ENCODE measurements around the gene GTPBP4. TPM values are rescaled to one million over a fixed set of nuclear protein-coding genes. Genes with fewer than 3 reads are reported as not detected.

Gene GTPBP4
- total RNA-seq, 1 donor from 2014 or later = 202 TPM

DNA sequence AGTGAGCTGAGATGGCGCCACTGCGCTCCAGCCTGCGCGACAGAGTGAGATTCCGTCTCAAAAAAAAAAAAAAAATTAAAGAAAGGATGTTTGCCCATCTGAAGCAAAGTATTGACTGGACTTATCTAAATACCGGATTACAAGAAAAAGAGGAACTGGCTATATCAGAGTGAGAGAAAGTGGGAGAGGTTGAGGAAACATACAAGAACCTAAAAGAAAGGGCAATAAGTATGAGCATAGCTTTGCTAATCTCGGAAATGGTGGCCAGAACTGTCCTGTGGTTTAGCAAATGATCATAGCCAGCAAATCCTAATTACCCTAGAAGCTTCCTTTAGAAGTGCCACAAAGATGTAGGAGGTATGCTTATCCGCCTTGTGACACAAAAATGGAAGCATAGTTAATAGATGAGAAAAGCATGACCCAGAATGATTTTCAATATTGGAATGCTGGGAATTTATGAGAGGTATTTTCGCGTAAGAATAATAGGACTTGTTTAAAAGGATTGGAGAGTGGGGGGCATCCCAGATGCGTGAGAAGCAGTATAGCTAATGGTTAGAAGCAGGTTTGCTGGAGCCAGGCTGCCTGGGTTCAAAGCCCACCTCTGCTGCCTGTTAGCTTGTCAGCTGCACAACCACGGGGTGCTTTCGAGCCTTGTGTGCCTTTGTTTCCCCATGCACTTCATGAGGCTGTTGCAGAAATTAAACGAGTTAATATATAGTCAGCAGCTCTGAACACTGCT, 1.2 kb upstream of the GTPBP4 start:
- Mint-ChIP-seq H3K4me3 (peak overlapping the region; percentile 97), H3K27me3 (ENCODE audit: insufficient read depth) (no peaks in the 10 kb centered on the region), H3K4me1 (ENCODE audit: low read depth) (peaks cover 35% of the 10 kb centered on the region), H3K27ac (peak overlapping the region; percentile 99), H3K9me3 (no peaks in the 10 kb centered on the region), H3K36me3 (ENCODE audit: low read depth) (peaks cover 26% of the 10 kb centered on the region)
- DNase-seq (ENCODE audit: low spot score) = no peak
- intact Hi-C loops (cut with micrococcal nuclease) = loop anchor here (5.0 kb wide), 1 partner anchor 475 kb away; no protein-coding TSS in a partner anchor

GRCh38 chr10:987620-987869, 689 bp upstream of the GTPBP4 start:
- intact Hi-C loops (cut with micrococcal nuclease) = loop anchor here (5.0 kb wide), 1 partner anchor 475 kb away; no protein-coding TSS in a partner anchor
- peaks cover 35% of the 10 kb centered on the region for H3K4me1 Mint-ChIP-seq (ENCODE audit: low read depth)
- no peaks in the 10 kb centered on the region for H3K27me3 Mint-ChIP-seq (ENCODE audit: insufficient read depth)
- peak overlapping the region; percentile 99 for H3K27ac Mint-ChIP-seq
- peak overlapping the region; percentile 97 for H3K4me3 Mint-ChIP-seq
- no peak for DNase-seq (ENCODE audit: low spot score)
- H3K36me3 Mint-ChIP-seq (ENCODE audit: low read depth) = peaks cover 29% of the 10 kb centered on the region
- no peaks in the 10 kb centered on the region for H3K9me3 Mint-ChIP-seq

DNA sequence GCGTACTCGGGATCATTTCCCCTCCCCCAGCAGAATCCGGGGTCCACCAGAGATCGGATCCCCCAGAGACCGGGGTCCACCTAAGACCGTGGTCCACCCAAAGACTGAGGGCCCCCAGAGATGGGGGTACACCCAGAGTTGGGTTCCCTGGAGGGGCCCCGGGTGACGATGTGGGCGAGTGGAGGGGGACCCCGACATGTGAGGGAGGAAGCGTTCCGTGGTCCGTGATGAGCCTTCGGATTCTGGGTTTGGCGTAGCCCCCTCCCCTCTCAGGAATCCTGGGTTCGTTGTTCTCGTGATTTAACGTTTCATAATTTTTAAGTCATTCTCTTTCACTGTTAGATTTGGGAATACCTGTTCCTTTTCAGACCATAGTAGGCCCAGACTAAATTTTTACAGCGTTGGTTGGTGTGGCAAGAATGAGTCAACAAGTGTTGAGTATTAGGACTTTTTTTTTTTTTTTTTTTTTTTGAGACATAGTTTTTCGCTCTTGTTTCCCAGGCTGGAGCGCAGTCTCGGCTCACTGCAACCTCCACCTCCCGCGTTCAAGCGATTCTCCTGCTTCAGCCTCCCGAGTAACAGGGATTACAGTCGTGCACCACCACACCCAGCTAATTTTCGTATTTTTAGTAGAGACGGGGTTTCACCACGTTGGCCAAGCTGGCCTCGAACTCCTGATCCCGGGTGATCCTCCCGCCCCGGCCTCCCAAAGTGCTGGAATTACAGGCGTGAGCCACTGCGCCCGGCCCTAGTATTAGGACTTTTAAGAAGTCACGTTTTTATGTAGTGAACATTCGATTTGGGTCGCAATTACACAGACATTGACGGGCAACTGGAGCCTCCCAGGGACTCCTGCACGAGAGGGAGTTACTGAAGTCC, 672 bp downstream of the GTPBP4 start:
- H3K36me3 Mint-ChIP-seq (ENCODE audit: low read depth) = peaks cover 37% of the 10 kb centered on the region
- intact Hi-C loops (cut with micrococcal nuclease) = loop anchor here (1.0 to 5.0 kb wide), 5 partner anchors 21 to 477 kb away; partner anchors contain the start of genes IDI1, LARP4B and WDR37
- H3K4me3 Mint-ChIP-seq = peak overlapping the region; percentile 97

DNA sequence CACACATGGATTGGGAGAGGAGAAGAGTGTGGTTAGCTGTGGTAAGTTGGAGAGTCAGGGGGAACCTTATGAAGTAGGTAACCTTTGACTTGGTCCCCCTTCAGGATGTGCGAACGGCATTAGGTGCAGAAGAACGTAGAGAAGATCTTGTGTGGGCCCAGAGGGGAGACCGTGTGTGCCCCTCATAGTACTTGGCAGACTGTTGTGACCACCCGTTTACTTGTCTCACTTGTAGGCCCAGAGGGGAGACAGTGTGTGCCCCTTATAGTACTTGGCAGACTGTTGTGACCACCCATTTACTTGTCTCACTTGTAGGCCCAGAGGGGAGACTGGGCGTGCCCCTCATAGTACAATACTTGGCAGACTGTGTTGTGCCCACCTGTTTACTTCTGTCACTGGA, 2.6 kb downstream of the GTPBP4 start:
- Mint-ChIP-seq H3K9me3 (no peaks in the 10 kb centered on the region), H3K4me1 (ENCODE audit: low read depth) (peaks cover 43% of the 10 kb centered on the region), H3K27me3 (ENCODE audit: insufficient read depth) (no peaks in the 10 kb centered on the region), H3K36me3 (ENCODE audit: low read depth) (peaks cover 56% of the 10 kb centered on the region), H3K4me3 (peak overlapping the region; percentile 66), H3K27ac (peak overlapping the region; percentile 99)
- DNase-seq (ENCODE audit: low spot score) = no peak
- intact Hi-C loops (cut with micrococcal nuclease) = no loop called here

More for the DNA sequence above, 672 bp downstream of the GTPBP4 start:
- H3K4me1 Mint-ChIP-seq (ENCODE audit: low read depth) = peaks cover 35% of the 10 kb centered on the region
- H3K27me3 Mint-ChIP-seq (ENCODE audit: insufficient read depth) = no peaks in the 10 kb centered on the region
- H3K27ac Mint-ChIP-seq = peak overlapping the region; percentile 99
- DNase-seq (ENCODE audit: low spot score) = no peak
- H3K9me3 Mint-ChIP-seq = no peaks in the 10 kb centered on the region

- H3K4me1 Mint-ChIP-seq (ENCODE audit: low read depth) = peaks cover 33% of the 10 kb centered on the region
- no peak for DNase-seq (ENCODE audit: low spot score)
- H3K27me3 Mint-ChIP-seq (ENCODE audit: insufficient read depth) = no peaks in the 10 kb centered on the region
- peak overlapping the region; percentile 7 for H3K4me3 Mint-ChIP-seq
- H3K36me3 Mint-ChIP-seq (ENCODE audit: low read depth) = peaks cover 68% of the 10 kb centered on the region
- intact Hi-C loops (cut with micrococcal nuclease) = no loop called here
- no peak overlapping the region for H3K27ac Mint-ChIP-seq
- H3K9me3 Mint-ChIP-seq = no peaks in the 10 kb centered on the region
Observed at GRCh38 chr10:992467-992866, 4.2 kb downstream of the GTPBP4 start.

DNA sequence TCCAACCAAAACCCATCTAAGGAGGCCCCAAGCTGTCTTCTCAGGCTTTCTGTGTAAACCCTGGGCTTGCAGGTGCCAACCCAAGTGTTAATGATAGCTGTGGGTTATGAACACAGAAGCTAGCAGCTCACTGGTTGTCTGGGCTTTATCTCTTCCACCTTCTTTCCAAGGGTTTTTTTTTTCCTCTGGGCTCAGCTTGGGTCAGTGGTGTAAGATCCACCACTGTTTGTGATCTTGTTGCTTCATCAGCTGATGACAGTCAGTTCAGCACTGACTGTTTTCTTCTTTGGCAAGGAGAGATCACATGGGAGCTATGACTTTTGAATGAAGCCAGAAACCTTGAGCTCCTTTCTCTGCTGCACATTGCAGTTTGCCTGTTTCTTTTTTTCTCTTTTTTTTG, 4.6 kb downstream of the GTPBP4 start:
- peaks cover 72% of the 10 kb centered on the region for H3K36me3 Mint-ChIP-seq (ENCODE audit: low read depth)
- H3K27me3 Mint-ChIP-seq (ENCODE audit: insufficient read depth) = no peaks in the 10 kb centered on the region
- H3K4me3 Mint-ChIP-seq = no peak overlapping the region
- intact Hi-C loops (cut with micrococcal nuclease) = loop anchor here (1.0 kb wide), 1 partner anchor 17 kb away; no protein-coding TSS in a partner anchor
- peaks cover 30% of the 10 kb centered on the region for H3K4me1 Mint-ChIP-seq (ENCODE audit: low read depth)
- peak overlapping the region; percentile 74 for H3K27ac Mint-ChIP-seq
- DNase-seq (ENCODE audit: low spot score) = no peak
- H3K9me3 Mint-ChIP-seq = no peaks in the 10 kb centered on the region

DNA sequence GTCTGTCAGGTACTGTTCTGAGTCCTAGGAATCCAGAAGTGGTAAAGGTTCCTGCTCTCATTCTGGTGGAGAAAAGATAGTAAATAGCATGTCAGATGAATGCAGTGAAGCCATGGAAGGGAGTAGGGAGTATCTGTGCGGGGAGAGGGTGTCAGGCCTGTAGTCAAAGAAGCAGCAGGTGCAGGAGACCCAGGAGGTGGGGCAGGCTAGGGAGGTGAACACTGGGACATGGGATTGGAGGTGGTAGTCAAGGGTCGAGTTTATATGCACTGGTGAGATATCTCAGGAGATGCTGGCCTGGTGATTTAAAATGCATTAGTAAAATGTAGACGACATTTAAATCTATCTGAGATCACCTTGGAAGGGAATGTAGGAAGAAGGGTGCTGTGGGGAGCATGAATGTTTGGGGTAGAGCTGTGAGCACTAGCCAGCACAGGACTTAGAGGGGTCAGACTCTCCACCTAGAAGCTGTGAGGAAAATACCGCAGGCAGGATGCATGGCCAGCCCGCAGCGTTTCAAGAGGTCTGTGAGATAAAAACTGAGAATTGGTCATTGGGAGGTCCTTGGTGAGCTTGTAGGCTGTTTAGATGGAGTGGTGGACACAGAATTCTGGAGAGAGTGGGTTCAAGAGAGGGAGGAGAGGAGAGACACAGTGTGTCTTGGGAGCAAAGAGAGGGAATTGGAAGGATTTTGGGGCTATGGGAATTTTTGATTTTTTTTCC, 6.8 kb downstream of the GTPBP4 start:
- peak overlapping the region; percentile 30 for H3K27ac Mint-ChIP-seq
- intact Hi-C loops (cut with micrococcal nuclease) = no loop called here

GRCh38 chr10:995559-995926, 7.3 kb downstream of the GTPBP4 start:
- intact Hi-C loops (cut with micrococcal nuclease) = no loop called here
- H3K4me1 Mint-ChIP-seq (ENCODE audit: low read depth) = peaks cover 17% of the 10 kb centered on the region
- H3K27ac Mint-ChIP-seq = peak overlapping the region; percentile 30
- no peaks in the 10 kb centered on the region for H3K9me3 Mint-ChIP-seq
- peaks cover 73% of the 10 kb centered on the region for H3K36me3 Mint-ChIP-seq (ENCODE audit: low read depth)
- no peaks in the 10 kb centered on the region for H3K27me3 Mint-ChIP-seq (ENCODE audit: insufficient read depth)
- H3K4me3 Mint-ChIP-seq = no peak overlapping the region
- DNase-seq (ENCODE audit: low spot score) = no peak

More for the DNA sequence above, 6.8 kb downstream of the GTPBP4 start:
- H3K9me3 Mint-ChIP-seq = no peaks in the 10 kb centered on the region
- DNase-seq (ENCODE audit: low spot score) = no peak
- H3K36me3 Mint-ChIP-seq (ENCODE audit: low read depth) = peaks cover 74% of the 10 kb centered on the region
- no peaks in the 10 kb centered on the region for H3K27me3 Mint-ChIP-seq (ENCODE audit: insufficient read depth)
- no peak overlapping the region for H3K4me3 Mint-ChIP-seq
- H3K4me1 Mint-ChIP-seq (ENCODE audit: low read depth) = peaks cover 22% of the 10 kb centered on the region

- Mint-ChIP-seq H3K9me3 (peaks cover 3% of the 10 kb centered on the region), H3K36me3 (ENCODE audit: low read depth) (peaks cover 73% of the 10 kb centered on the region), H3K27me3 (ENCODE audit: insufficient read depth) (no peaks in the 10 kb centered on the region), H3K4me3 (no peak overlapping the region), H3K27ac (no peak overlapping the region), H3K4me1 (ENCODE audit: low read depth) (peaks cover 12% of the 10 kb centered on the region)
- no peak for DNase-seq (ENCODE audit: low spot score)
- intact Hi-C loops (cut with micrococcal nuclease) = no loop called here
Observed at GRCh38 chr10:996031-996430, 7.8 kb downstream of the GTPBP4 start.

GRCh38 chr10:997266-998022, 9.2 kb downstream of the GTPBP4 start:
- Mint-ChIP-seq H3K4me3 (no peak overlapping the region), H3K36me3 (ENCODE audit: low read depth) (peaks cover 78% of the 10 kb centered on the region), H3K27ac (no peak overlapping the region), H3K9me3 (peaks cover 14% of the 10 kb centered on the region), H3K4me1 (ENCODE audit: low read depth) (peaks cover 8% of the 10 kb centered on the region), H3K27me3 (ENCODE audit: insufficient read depth) (no peaks in the 10 kb centered on the region)
- intact Hi-C loops (cut with micrococcal nuclease) = no loop called here
- no peak for DNase-seq (ENCODE audit: low spot score)

GRCh38 chr10:1002425-1003006, 14.3 kb downstream of the GTPBP4 start:
- no peak for DNase-seq (ENCODE audit: low spot score)
- peaks cover 79% of the 10 kb centered on the region for H3K36me3 Mint-ChIP-seq (ENCODE audit: low read depth)
- no peak overlapping the region for H3K4me3 Mint-ChIP-seq
- H3K4me1 Mint-ChIP-seq (ENCODE audit: low read depth) = peaks cover 1% of the 10 kb centered on the region
- peaks cover 14% of the 10 kb centered on the region for H3K9me3 Mint-ChIP-seq
- H3K27me3 Mint-ChIP-seq (ENCODE audit: insufficient read depth) = no peaks in the 10 kb centered on the region
- intact Hi-C loops (cut with micrococcal nuclease) = no loop called here
- H3K27ac Mint-ChIP-seq = no peak overlapping the region
